Ovary (tissue), 3 donors: ENCODE results near the gene MED31.

Experiments
- CTCF ChIP-seq, 3 donors: fragments of 450-650 bp in 2 of 3; fragments of 200-600 bp in 1 of 3; IDR thresholded peaks; one replicate each; pipeline versions ENCODE4 v1.5.1 to v1.8.0; 2016 to 2022; ENCODE audit warnings: antibody characterized with exemption in 3 of 3, mild to moderate bottlenecking in 1 of 3
- POLR2A ChIP-seq: fragments of 450-650 bp; IDR thresholded peaks from one replicate; pipeline ENCODE4 v1.6.1; 2017; ENCODE audit warnings: antibody characterized with exemption, mild to moderate bottlenecking, moderate library complexity
- donor health status: DM: no; HTN: no; CAD: no.

- TF ChIP-seq CTCF (IDR thresholded peaks at IDR 0.05) (no peak), POLR2A (no peak)
Observed at GRCh38 chr17:6677158-6677831, 25.9 kb upstream of the MED31 start.
